GM21360 (cell line): ENCODE results near the gene NAV3.
A peak's percentile ranks its signal among the peaks of the same experiment; 100 is the strongest.

ENCODE experiments used
- ATAC-seq: cut with Tn5 transposase; IDR thresholded peaks from one replicate; pipeline ENCODE4 v1.9.1; 2021; ENCODE audit warnings: mild to moderate bottlenecking, moderate library complexity; ENCODE audit not compliant: unreplicated experiment

Gene NAV3

GRCh38 chr12:77968571-77968970, 137.9 kb downstream of the NAV3 start:
- no peak for ATAC-seq

DNA sequence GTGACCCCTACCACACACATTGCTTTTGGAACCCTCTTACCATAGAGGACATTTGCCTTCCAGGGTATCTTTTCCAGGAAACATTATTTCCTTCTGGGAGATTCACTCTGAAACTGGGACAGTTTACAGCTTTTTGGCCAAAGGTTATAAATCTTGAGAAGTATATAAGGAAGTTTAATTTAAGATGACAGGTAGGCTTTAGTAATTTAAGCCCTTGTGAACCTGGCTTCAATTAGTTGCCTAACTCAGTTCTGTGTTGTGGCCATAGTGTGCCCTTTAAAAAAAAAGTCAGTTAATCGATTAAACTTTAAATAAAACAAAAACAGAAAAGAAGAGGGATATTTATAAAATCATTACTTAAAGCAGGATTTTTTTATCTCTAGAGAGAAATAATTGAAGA, 142.9 kb downstream of the NAV3 start:
- no peak for ATAC-seq

DNA sequence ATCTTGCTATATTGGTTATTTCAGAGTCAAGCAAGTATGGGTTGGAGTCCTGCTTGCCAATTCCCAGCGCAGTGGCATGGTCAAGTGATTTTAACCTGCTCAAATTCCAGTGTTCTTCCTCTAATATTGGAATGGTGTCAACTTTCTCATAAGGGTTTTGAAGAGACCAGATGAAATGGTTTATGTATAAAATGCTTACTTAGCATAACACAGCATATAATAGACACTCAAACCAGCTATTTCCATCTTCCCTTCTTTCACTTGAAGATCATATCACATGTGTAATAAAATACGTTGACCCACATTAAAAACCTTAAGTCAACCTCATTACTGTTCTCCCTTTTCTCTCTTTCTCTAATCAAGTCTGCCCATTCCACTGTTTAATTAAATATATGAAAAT, 144.0 kb downstream of the NAV3 start:
- no peak for ATAC-seq

GRCh38 chr12:77979597-77980250, 149.0 kb downstream of the NAV3 start:
- no peak for ATAC-seq

- no peak for ATAC-seq
These were observed 150.1 kb downstream of the NAV3 start for GRCh38 chr12:77980782-77981181.

DNA sequence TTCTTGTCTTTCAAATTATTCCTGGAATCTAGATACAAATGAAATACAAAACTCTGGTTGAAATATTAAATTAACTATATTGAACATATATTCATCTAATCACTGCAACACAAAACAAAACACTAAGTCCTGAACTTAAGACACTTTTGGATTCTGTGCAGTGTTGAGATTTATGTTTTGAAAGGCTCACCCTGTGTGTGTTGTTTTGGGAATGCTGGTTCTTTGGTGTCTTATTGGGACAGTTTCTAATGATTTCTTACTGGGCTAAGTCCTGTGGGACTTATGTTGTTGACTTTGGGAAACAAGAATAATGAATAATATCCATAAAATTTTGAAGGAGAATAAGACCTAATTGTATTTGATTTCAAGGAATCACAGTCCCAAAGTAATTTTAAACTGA, 153.2 kb downstream of the NAV3 start:
- no peak for ATAC-seq

DNA sequence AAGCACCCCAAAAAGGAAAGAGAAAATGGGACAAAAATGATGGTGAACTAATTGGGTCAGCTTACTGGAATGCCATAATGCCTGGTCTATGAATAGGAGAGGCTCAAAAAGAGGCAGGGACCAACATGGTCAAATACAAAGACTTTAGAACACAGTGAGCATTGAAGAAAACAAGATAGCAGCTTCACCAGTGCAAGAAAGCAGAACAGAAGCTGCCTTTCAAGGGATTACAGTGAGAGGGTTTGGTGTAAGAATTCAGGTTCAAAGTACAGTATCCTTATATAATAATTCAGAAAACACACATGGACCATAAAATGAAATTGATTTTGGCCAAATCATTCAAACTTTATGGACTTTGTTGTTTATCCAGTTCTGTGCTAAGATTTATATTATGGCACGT, 162.1 kb downstream of the NAV3 start:
- ATAC-seq: no peak

DNA sequence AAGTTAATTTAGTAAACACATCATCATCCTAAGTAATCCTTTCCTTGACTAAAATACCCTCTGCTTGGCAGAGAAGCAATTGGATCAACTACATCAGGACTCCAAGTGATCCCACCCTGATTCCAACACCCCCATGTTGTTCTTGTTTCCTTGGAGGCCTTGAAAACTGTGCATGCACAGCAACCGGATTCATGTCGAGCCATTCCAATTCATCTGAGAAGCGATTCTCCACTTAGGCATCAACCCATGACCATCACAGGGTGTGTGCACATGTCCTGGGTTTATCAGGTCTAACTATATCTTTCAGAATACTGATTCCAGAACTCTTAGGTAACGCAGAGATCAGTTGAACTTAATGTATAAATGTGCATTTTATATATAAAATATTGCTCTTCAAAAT, 163.0 kb downstream of the NAV3 start:
- no peak for ATAC-seq

DNA sequence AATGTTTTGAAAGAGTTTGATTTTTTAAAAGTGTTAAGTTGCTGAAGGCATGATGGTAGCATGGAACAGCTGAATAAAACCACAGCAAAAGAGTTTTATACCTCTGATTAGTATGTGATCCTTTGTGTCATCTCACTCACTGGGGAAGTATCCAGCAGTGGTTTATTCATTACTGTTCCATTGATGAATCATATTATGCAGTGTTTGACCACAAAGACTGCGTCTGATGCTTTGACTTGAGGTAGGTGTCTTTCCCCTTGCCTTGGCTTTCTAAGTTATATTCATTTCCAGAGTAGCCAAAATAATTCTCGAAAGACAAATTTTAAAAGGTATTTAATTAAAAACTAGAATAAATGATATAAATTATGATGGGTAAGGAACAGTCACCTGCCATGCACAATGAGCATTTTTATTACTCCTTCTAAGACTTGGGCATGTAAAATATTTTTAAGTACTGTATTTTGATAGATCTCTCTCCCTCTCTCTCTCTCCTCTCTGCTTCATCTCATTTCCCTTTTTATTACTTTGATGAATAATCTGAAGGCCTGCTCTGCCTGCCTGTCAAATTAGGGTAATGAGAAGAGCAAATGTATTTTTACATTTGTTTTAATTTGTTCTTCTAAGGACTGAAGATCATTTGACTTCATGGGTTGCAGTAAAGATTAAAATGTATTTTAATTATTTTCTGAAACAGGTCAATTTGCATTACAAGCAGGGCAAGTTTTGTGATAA, 164.9 kb downstream of the NAV3 start:
- ATAC-seq: peak; percentile 95

DNA sequence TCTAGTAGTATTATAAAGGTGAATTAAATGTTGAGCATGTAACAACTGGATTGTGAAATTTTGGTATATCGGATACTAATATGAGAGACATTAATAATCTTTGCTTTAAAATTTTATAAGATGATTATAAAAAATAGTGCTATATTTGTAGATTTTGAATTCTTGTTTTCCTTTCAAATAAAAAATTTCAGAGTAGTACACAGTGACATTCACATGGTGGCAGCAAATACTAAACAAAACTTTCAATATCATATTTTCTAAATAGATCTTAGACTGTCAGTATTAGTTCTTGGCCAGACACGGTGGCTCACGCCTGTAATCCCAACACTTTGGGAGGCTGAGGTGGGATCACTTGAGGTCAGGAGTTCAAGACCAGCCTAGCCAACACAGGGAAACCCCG, 166.0 kb downstream of the NAV3 start:
- ATAC-seq: no peak

GRCh38 chr12:77998236-77998786, 167.6 kb downstream of the NAV3 start:
- no peak for ATAC-seq

DNA sequence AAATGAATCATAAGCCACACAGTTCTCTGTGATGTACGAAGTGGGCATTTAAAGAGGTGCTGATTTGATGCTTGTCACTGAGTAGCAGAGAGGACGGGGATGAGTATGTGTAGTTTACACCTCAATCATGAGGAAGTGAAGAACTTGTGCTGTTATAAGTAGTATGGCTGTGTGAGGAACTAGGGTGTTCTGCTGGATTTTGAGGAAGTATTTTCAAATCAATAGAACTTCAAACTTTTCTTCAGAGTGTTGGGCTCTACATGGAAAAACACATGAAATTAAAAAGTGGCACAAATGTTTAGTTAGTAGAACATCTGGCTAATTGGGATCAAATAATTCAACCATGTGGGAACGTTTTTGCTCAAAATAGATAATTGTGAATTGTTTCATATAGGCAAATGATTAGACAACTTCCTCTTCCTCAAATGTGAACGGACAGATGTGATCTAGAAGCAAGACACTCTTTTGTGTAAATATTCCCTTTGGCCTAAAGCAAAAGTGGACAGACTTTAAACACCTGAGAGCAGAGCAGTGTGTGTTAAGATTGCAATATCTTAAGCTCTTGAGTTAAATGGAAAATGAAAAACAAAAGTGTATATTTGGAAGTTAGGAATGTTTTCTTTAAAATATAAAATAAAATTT, 168.5 kb downstream of the NAV3 start:
- peak; percentile 63 for ATAC-seq

DNA sequence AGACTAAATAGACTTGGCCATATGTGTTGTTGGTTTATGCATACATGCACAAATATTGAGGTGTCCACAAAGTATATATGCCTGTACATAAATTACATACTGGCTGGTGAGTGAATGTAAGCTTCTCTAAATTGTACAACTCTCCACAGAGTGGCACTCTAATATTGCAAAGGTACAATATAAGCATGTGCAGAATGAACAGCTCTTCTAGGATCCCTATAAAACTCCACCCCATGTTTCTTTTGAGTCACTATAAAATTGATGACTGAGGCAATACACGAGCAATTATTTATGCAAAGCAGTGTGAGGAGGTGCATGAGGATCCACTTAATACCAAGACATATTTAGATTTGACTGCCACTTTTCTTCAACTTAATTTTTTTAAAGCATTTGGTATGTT, 172.2 kb downstream of the NAV3 start:
- ATAC-seq: no peak

DNA sequence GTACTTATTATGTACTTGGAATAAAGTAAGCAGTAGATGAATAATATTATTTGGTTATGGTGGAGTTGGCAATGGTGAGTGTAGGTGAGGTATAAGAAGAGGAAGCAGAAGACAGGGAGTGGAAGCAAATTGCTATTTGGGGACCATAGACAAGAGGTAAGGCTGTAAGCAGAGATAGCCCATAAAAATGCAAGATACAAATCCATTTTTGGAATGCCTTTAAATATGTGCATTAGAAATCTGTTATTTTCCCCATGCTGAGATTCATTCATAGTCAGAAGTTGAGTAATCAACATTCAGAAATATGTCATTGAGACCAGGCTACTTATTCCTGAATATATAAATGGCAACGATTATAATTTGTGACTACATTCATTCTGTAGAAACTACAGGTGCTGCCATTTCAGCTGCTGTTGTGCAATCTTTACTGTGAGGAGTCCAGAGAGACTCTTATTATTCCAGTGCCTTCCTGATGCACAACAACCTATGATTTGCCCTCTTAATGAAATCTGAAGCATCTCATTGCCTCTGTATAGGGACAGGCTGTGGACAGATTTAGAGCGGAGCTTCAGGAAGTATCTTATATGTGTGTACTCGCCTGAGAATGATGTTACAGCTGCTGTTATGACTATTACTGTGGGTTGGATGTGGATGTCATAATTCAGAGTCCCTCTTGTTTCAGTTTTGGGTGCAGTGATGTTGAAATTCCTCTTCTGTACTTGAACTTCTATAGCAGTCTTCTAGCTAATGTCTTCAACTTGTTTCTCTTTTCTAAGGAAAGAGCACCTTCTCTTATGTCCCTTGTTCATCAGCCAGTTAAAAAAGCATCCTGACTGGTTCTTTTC, 173.8 kb downstream of the NAV3 start:
- ATAC-seq: no peak

GRCh38 chr12:78005094-78005492, 174.4 kb downstream of the NAV3 start:
- ATAC-seq: no peak

GRCh38 chr12:78007173-78007572, 176.5 kb downstream of the NAV3 start:
- no peak for ATAC-seq

- ATAC-seq: no peak
These were observed 178.3 kb downstream of the NAV3 start for GRCh38 chr12:78009031-78009430.

DNA sequence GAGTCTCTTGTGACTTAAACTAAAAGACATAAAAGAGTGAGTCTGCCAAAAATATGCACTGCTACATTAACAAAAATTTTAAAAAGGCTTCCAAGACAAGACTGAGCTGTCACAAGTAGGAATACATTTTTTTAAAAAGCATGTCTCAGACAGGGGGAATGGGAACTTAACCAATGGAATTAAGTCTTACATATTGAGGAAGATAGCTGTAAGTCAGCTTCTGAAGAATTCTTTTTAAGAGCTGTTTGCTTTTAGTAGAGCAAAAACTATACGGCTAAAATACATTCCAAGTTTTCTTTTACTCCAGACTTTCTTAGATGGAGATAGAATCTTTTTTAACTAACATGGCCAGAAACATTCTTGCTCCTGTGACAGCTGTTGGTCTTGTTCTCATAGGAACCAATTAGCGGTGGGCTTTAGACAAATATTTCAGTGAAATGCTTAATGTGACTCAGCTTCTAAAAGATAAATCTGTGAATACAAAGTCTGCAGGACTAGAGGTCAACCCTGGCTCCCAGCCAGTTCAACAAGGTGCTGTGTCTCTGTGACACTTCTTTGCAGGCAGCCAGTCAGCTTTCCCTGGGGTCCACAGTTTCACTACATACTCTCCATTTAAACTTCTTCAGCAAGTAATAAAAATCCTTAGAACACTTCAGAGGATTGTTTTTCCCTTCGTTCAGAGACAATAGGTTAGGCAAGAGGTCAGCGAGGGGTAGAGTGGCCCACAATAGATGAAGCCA, 187.6 kb downstream of the NAV3 start:
- no peak for ATAC-seq

GRCh38 chr12:78018939-78019338, 188.2 kb downstream of the NAV3 start:
- ATAC-seq: no peak

GRCh38 chr12:78028426-78028825, 197.7 kb downstream of the NAV3 start:
- no peak for ATAC-seq
